ENCODE data around the gene CCDC38.

DNA sequence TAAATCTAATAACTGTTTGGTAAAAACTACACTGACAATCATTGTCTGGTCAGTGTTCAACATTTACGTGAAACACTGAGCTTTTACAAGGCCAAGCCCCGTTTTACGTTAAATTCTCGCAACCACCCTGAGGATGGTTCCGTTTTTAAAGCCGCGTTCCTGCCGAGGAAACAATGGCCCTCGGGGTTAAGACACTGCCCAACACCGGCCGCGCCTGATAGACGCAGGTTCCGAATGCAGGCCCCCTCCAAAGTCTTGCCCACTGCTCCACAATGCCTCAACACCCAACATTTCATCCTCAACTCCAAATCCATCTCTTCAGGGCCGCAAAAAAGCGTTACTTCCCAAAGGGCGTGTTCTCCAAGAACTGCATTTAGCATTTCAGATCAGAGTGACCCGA is 84.6 kb downstream of the CCDC38 start:
- TF ChIP-seq MED1 (CRISPR knock-in tag; IDR thresholded peaks at IDR 0.05; ENCODE audit: borderline replicate concordance) (no peak), POLR2A (conservative IDR thresholded peaks at IDR 0.05) (no peak), DDX20 (tag; IDR thresholded peaks at IDR 0.05; ENCODE audit: low read depth) (no peak)
- TF ChIP-seq, protein P1, sequence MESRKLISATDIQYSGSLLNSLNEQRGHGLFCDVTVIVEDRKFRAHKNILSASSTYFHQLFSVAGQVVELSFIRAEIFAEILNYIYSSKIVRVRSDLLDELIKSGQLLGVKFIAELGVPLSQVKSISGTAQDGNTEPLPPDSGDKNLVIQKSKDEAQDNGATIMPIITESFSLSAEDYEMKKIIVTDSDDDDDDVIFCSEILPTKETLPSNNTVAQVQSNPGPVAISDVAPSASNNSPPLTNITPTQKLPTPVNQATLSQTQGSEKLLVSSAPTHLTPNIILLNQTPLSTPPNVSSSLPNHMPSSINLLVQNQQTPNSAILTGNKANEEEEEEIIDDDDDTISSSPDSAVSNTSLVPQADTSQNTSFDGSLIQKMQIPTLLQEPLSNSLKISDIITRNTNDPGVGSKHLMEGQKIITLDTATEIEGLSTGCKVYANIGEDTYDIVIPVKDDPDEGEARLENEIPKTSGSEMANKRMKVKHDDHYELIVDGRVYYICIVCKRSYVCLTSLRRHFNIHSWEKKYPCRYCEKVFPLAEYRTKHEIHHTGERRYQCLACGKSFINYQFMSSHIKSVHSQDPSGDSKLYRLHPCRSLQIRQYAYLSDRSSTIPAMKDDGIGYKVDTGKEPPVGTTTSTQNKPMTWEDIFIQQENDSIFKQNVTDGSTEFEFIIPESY (CRISPR knock-in tag; IDR thresholded peaks at IDR 0.05) = no peak
- TF ChIP-seq, protein P2, sequence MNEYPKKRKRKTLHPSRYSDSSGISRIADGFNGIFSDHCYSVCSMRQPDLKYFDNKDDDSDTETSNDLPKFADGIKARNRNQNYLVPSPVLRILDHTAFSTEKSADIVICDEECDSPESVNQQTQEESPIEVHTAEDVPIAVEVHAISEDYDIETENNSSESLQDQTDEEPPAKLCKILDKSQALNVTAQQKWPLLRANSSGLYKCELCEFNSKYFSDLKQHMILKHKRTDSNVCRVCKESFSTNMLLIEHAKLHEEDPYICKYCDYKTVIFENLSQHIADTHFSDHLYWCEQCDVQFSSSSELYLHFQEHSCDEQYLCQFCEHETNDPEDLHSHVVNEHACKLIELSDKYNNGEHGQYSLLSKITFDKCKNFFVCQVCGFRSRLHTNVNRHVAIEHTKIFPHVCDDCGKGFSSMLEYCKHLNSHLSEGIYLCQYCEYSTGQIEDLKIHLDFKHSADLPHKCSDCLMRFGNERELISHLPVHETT (CRISPR knock-in tag; conservative IDR thresholded peaks at IDR 0.05 in 1 of 2, IDR thresholded peaks at IDR 0.05 in 1 of 2) = no peak
